Activated naive CD8-positive, alpha-beta T cell treated with anti-CD3 and anti-CD28 coated beads, Interleukin-2, amount 10 ng/mL, durations not matched to agents 7 days and 5 days (primary cell): Measurements from ENCODE around the gene ZSWIM4. TPM values are rescaled to one million over a fixed set of nuclear protein-coding genes. Genes with fewer than 3 reads are reported as not detected.

Source experiments
- ATAC-seq: fragments of 150-1000 bp; cut with Tn5 transposase; one replicate; pipeline ENCODE4 v1.10.0; 2021; ENCODE audit warnings: low read depth, moderate library complexity
- POLR2A ChIA-PET: fragments of 350-600 bp; sonication (Branson Sonifier 250); formaldehyde crosslinking; loops from one replicate; lab custom pipeline; 2021; ENCODE audit warnings: antibody characterized with exemption; lab: Charles Lee
- DNase-seq: peaks from one replicate; pipeline ENCODE4 v3.0.0; 2021
- H3K27ac Mint-ChIP-seq: one replicate; pipeline ENCODE4 v1.8.0; 2022; ENCODE audit warnings: mild to moderate bottlenecking, mixed read lengths
- H3K27me3 Mint-ChIP-seq: one replicate; pipeline ENCODE4 v1.8.0; 2022; ENCODE audit warnings: mild to moderate bottlenecking, moderate library complexity, mixed read lengths
- H3K36me3 Mint-ChIP-seq: one replicate; pipeline ENCODE4 v1.8.0; 2021; ENCODE audit warnings: mild to moderate bottlenecking, mixed read lengths
- H3K4me1 Mint-ChIP-seq: one replicate; pipeline ENCODE4 v1.8.0; 2021; ENCODE audit warnings: mixed read lengths
- H3K4me3 Mint-ChIP-seq: one replicate; pipeline ENCODE4 v1.8.0; 2022; ENCODE audit warnings: mild to moderate bottlenecking, moderate library complexity, mixed read lengths
- H3K9me3 Mint-ChIP-seq: one replicate; pipeline ENCODE4 v1.8.0; 2021; ENCODE audit warnings: mixed read lengths
- total RNA-seq, 2 experiments: library from RNA; stranded (reverse); gene quantifications; one replicate each; pipeline ENCODE4 v1.2.3, GENCODE V29; 2021

Gene ZSWIM4
- total RNA-seq, 2 experiments from 2014 or later = 9.6 to 9.9 TPM

DNA sequence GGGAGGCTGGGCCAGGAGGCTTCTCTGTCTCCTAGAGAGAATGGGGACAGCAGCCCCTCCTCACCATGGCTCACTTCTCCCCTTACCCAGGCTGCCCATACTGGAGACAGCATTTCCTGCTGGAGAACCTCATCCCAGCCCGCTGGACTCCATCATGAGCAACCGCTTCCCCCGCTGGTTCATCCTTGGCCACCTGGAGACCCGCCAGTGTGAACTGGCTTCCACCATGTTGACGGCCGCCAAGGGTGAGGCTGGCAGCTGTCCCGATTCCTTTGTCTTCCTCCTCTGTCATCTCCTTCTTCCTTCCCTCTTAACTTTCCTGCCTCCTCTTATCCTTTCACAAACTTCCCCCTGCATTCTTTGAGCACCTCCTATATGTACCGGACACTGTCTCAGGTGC lies 28.0 kb downstream of the ZSWIM4 start:
- Mint-ChIP-seq H3K4me1 (peaks cover 4% of the 10 kb centered on the region), H3K36me3 (peaks cover 10% of the 10 kb centered on the region), H3K27me3 (no peaks in the 10 kb centered on the region), H3K4me3 (no peak overlapping the region), H3K9me3 (no peaks in the 10 kb centered on the region), H3K27ac (peak overlapping the region; percentile 7)
- POLR2A ChIA-PET = no interaction called here
- DNase-seq (no peak), ATAC-seq (no peak)

DNA sequence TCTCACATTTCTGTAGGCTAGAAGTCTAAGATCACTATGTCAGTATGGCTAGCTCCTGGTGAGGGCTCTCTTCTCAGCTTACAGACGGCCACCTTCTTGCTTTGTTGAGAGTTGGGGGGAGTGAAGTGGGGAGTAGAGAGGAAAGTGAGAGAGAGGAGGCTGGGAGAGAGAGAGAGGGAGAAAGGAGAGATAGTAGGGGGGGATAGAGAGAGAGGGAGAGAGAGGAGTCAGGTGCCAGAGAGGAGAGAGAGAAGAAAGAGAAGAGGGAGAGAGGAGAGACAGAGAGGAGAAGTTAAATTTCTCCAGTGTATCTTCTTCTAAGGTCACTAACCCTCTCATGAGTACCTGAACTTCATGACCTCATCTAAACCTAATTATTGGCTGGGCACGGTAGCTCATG lies 28.7 kb downstream of the ZSWIM4 start:
- Mint-ChIP-seq H3K36me3 (peaks cover 11% of the 10 kb centered on the region), H3K9me3 (no peaks in the 10 kb centered on the region), H3K27ac (peak overlapping the region; percentile 5), H3K4me1 (peaks cover 4% of the 10 kb centered on the region), H3K27me3 (no peaks in the 10 kb centered on the region), H3K4me3 (no peak overlapping the region)
- POLR2A ChIA-PET = interaction anchor here (3.6 kb wide), 1 partner anchor 12 kb away, joined by 13 read pairs; no protein-coding TSS in a partner anchor
- no peak for ATAC-seq
- no peak for DNase-seq

DNA sequence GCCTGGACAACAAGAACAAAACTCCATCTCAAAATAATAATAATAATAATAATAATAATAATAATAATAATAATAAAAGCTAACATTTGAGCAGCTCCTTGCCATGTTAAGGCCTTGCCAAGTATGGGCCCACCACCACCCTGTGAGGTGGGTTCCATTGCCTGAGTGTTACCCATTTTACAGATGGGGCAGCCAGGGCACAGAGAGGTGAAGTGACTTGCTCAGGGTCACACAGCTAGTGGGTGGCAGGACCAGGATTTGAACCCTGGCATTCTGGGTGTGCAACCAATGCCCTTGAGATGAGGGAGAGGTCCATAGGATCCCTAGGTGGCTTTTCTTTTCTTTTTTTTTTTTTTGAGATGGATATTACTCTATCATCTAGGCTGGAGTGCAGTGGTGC lies 29.5 kb downstream of the ZSWIM4 start:
- peaks cover 4% of the 10 kb centered on the region for H3K4me1 Mint-ChIP-seq
- H3K36me3 Mint-ChIP-seq = peaks cover 11% of the 10 kb centered on the region
- POLR2A ChIA-PET = interaction anchor here (3.6 kb wide), 1 partner anchor 11 kb away, joined by 13 read pairs; no protein-coding TSS in a partner anchor
- no peak overlapping the region for H3K27ac Mint-ChIP-seq
- no peak for ATAC-seq
- no peaks in the 10 kb centered on the region for H3K27me3 Mint-ChIP-seq
- no peak overlapping the region for H3K4me3 Mint-ChIP-seq
- no peak for DNase-seq
- H3K9me3 Mint-ChIP-seq = no peaks in the 10 kb centered on the region

- H3K36me3 Mint-ChIP-seq = peaks cover 14% of the 10 kb centered on the region
- no peaks in the 10 kb centered on the region for H3K27me3 Mint-ChIP-seq
- H3K4me1 Mint-ChIP-seq = peaks cover 4% of the 10 kb centered on the region
- H3K27ac Mint-ChIP-seq = no peak overlapping the region
- no peak for DNase-seq
- H3K9me3 Mint-ChIP-seq = no peaks in the 10 kb centered on the region
- ATAC-seq = no peak
- POLR2A ChIA-PET = interaction anchor here (1.6 to 3.6 kb wide), 2 partner anchors 10 to 30 kb away, joined by 3 to 13 read pairs; partner anchors contain the start of gene ZSWIM4
- no peak overlapping the region for H3K4me3 Mint-ChIP-seq
Observed at GRCh38 chr19:13825489-13826441, 30.5 kb downstream of the ZSWIM4 start.

GRCh38 chr19:13826652-13827235 lies 31.5 kb downstream of the ZSWIM4 start:
- no peaks in the 10 kb centered on the region for H3K27me3 Mint-ChIP-seq
- peaks cover 4% of the 10 kb centered on the region for H3K4me1 Mint-ChIP-seq
- POLR2A ChIA-PET = interaction anchor here (1.6 to 3.6 kb wide), 2 partner anchors 9 to 31 kb away, joined by 3 to 13 read pairs; partner anchors contain the start of gene ZSWIM4
- H3K9me3 Mint-ChIP-seq = no peaks in the 10 kb centered on the region
- DNase-seq (no peak), ATAC-seq (no peak)
- peaks cover 15% of the 10 kb centered on the region for H3K36me3 Mint-ChIP-seq
- H3K27ac Mint-ChIP-seq = no peak overlapping the region
- H3K4me3 Mint-ChIP-seq = no peak overlapping the region

DNA sequence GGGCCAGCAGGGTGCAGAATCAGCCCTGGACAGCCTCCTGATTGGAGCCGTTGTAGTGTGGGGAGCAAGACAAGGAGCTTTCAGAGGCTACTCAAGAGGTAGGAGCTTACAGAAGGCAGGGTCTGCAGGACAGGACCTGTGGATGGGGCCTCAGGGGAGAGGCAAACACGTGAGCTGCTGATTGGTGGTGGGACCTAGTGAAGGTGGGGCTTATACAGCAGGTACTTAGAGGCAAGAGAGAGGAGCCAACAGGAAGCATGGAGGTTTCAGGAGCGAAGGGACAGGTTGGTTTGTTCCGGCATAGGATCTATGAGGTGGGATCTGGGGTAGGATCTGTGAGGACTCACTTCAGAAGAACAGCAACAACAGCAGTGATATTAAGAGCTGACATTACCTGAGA lies 32.4 kb downstream of the ZSWIM4 start:
- no peak overlapping the region for H3K27ac Mint-ChIP-seq

DNA sequence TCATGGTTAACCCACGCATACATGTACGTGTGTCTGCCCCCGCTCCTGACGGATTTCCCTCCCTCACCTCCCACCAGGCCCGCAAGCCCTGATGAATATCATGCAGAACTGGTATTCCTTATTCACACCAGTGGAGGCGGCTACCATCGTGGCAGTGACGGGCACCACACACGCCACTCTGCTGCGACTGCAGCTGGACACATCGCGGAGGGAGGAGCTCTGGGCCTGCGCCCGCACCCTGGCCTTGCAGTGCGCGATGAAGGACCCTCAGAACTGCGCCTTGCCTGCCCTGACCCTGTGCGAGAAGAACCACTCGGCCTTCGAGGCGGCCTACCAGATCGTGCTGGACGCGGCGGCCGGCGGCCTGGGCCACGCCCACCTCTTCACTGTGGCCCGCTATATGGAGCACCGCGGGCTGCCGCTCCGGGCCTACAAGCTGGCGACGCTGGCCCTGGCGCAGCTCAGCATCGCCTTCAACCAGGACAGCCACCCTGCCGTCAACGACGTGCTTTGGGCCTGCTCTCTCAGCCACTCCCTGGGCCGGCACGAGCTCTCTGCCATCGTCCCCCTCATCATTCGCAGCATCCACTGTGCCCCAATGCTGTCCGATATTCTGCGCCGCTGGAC lies 35.0 kb downstream of the ZSWIM4 start:
- DNase-seq (no peak), ATAC-seq (no peak)
- no peak overlapping the region for H3K27ac Mint-ChIP-seq
- peaks cover 28% of the 10 kb centered on the region for H3K36me3 Mint-ChIP-seq
- no peaks in the 10 kb centered on the region for H3K9me3 Mint-ChIP-seq
- H3K4me1 Mint-ChIP-seq = peaks cover 19% of the 10 kb centered on the region
- no peaks in the 10 kb centered on the region for H3K27me3 Mint-ChIP-seq
- no peak overlapping the region for H3K4me3 Mint-ChIP-seq
- POLR2A ChIA-PET = interaction anchor here (1.1 to 1.3 kb wide), 3 partner anchors 17 to 35 kb away, joined by 3 to 4 read pairs (median 4); partner anchors contain the start of gene ZSWIM4

More for the DNA sequence above, 32.4 kb downstream of the ZSWIM4 start:
- DNase-seq (no peak), ATAC-seq (no peak)
- POLR2A ChIA-PET = interaction anchor here (0.6 to 1.3 kb wide), 4 partner anchors 12 to 30 kb away, joined by 3 to 5 read pairs (median 4); no protein-coding TSS in a partner anchor
- Mint-ChIP-seq H3K9me3 (no peaks in the 10 kb centered on the region), H3K27me3 (no peaks in the 10 kb centered on the region), H3K4me1 (peaks cover 6% of the 10 kb centered on the region), H3K4me3 (no peak overlapping the region), H3K36me3 (peaks cover 17% of the 10 kb centered on the region)

DNA sequence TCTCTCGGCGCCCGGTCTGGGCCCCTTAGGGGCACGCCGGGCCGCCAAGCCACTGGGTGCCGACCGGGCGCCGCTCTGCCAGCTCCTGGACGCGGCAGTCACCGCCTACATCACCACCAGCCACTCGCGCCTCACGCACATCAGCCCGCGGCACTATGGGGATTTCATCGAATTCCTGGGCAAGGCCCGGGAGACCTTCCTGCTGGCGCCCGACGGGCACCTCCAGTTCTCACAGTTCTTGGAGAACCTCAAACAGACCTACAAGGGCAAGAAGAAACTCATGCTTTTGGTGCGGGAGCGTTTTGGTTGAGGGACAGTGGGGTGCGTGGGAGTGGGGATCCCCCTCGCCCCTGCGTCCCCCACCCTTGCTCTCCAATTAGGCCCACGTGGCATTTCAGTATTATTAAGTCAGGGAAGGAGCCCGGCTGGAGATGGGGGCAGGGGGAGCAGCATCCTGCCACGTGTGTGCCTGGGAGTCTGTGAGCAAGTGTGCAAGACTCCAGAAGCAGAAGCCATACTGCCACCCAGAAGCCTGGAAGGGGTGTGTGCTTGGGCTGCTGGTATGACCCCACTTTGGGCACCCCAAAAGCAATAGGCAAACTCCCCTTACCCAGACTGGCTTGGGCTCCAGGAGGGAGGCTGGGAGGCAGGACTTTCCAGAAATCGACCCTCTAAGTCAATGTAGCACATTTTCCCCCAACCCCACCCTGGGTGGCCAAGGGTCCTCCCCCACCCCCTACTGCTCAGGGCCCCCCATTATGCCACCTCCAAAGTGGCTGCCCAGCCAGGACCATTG lies 35.7 kb downstream of the ZSWIM4 start:
- Mint-ChIP-seq H3K9me3 (no peaks in the 10 kb centered on the region), H3K36me3 (peaks cover 32% of the 10 kb centered on the region), H3K27ac (peak overlapping the region; percentile 19), H3K27me3 (no peaks in the 10 kb centered on the region), H3K4me1 (peaks cover 19% of the 10 kb centered on the region), H3K4me3 (no peak overlapping the region)
- ATAC-seq (no peak), DNase-seq (no peak)
- POLR2A ChIA-PET = no interaction called here

- peak overlapping the region; percentile 19 for H3K27ac Mint-ChIP-seq
- no peak overlapping the region for H3K4me3 Mint-ChIP-seq
- DNase-seq (no peak), ATAC-seq (no peak)
- no peaks in the 10 kb centered on the region for H3K9me3 Mint-ChIP-seq
- H3K4me1 Mint-ChIP-seq = peaks cover 20% of the 10 kb centered on the region
- H3K36me3 Mint-ChIP-seq = peaks cover 34% of the 10 kb centered on the region
- POLR2A ChIA-PET = interaction anchor here (1.7 to 8.5 kb wide), 2 partner anchors 18 to 36 kb away, joined by 7 to 203 read pairs; partner anchors contain the start of gene ZSWIM4
- no peaks in the 10 kb centered on the region for H3K27me3 Mint-ChIP-seq
Observed at GRCh38 chr19:13831537-13832467, 36.6 kb downstream of the ZSWIM4 start.

- Mint-ChIP-seq H3K36me3 (peaks cover 30% of the 10 kb centered on the region), H3K27me3 (no peaks in the 10 kb centered on the region), H3K4me1 (peaks cover 28% of the 10 kb centered on the region), H3K27ac (peak overlapping the region; percentile 83), H3K9me3 (no peaks in the 10 kb centered on the region), H3K4me3 (peak overlapping the region; percentile 88)
- ATAC-seq = peak; percentile 69
- POLR2A ChIA-PET = interaction anchor here (0.9 to 8.5 kb wide), 6 partner anchors 17 to 46 kb away, joined by 3 to 203 read pairs (median 44); partner anchors contain the start of gene ZSWIM4
- DNase-seq = peak; percentile 96
Observed at GRCh38 chr19:13833330-13834243, 38.3 kb downstream of the ZSWIM4 start.
